ENCODE results near the gene CRYL1. TPM values are rescaled to one million over a fixed set of nuclear protein-coding genes. Genes with fewer than 3 reads are reported as not detected.
A peak's percentile ranks its signal among the peaks of the same experiment; 100 is the strongest.

The CRYL1 gene
- polyA plus RNA-seq, 3 donors = 35.0 to 70.2 (median 51.4) TPM

- peaks cover 0 to 2% (median 1%) of the 10 kb centered on the region in 3 donors for H3K27me3 Mint-ChIP-seq (ENCODE audit: low read depth in 3 of 3)
- no peak for DNase-seq
- Histone ChIP-seq H3K79me2 (ENCODE audit: insufficient read depth, low read length) (no peaks in the 10 kb centered on the region), H3K27ac (ENCODE audit: low read depth in 1 of 2, low read length in 2 of 2) (no peak overlapping the region), H3K27me3 (ENCODE audit: control insufficient read depth in 2 of 2, insufficient read depth in 2 of 2, low read length in 2 of 2) (no peaks in the 10 kb centered on the region), H3K4me3 (replicated peaks in 1 of 3; ENCODE audit: low read depth in 2 of 3, low read length in 3 of 3) (no peak overlapping the region), H3K36me3 (replicated peaks in 1 of 2; ENCODE audit: control insufficient read depth in 1 of 2, insufficient read depth in 2 of 2, low read length in 2 of 2) (peaks cover 0 to 1% of the 10 kb centered on the region in 2 donors), H4K20me1 (ENCODE audit: insufficient read depth, low read length) (no peaks in the 10 kb centered on the region), H3K9me3 (replicated peaks in 1 of 2; ENCODE audit: control insufficient read depth in 1 of 2, insufficient read depth in 1 of 2, low read length in 2 of 2) (peaks cover 0 to 8% of the 10 kb centered on the region in 2 donors), H3K4me1 (ENCODE audit: control insufficient read depth in 1 of 2, insufficient read depth in 2 of 2, low read length in 2 of 2) (no peaks in the 10 kb centered on the region), H3K9ac (ENCODE audit: insufficient read depth, low read length, poor library complexity, severe bottlenecking) (no peak overlapping the region), H2AFZ (ENCODE audit: insufficient read depth, low read depth, low read length, poor library complexity, severe bottlenecking) (no peak overlapping the region), H3K4me2 (replicated peaks; ENCODE audit: extremely low read depth, low read length, poor library complexity, severe bottlenecking) (no peak overlapping the region)
- H3K27ac Mint-ChIP-seq = peak overlapping the region in 1 of 7 donors; percentile 26
- H3K4me1 Mint-ChIP-seq = peaks cover 8% of the 10 kb centered on the region
- H3K9me3 Mint-ChIP-seq = peaks cover 2 to 8% (median 7%) of the 10 kb centered on the region in 7 donors
- intact Hi-C loops (cut with micrococcal nuclease) = no loop called here
- H3K4me3 Mint-ChIP-seq = no peak overlapping the region
- TF ChIP-seq CTCF (IDR thresholded peaks at IDR 0.05) = no peak
- peaks cover 30% of the 10 kb centered on the region in 2 donors for H3K36me3 Mint-ChIP-seq
- WGBS (ENCODE audit: insufficient coverage) = 90% methylated on average over 3 of the region's 4 CpGs
These were observed 95.4 kb downstream of the CRYL1 start for GRCh38 chr13:20430296-20430695.

- no peaks in the 10 kb centered on the region for H3K79me2 ChIP-seq (ENCODE audit: insufficient read depth, low read length)
- H3K4me3 Mint-ChIP-seq = no peak overlapping the region
These were observed 96.0 kb downstream of the CRYL1 start for GRCh38 chr13:20429682-20430081.

More at GRCh38 chr13:20429682-20430081, 96.0 kb downstream of the CRYL1 start:
- Mint-ChIP-seq H3K4me1 (peaks cover 8% of the 10 kb centered on the region), H3K9me3 (peaks cover 0 to 6% (median 4%) of the 10 kb centered on the region in 7 donors), H3K27ac (peak overlapping the region in 1 of 7 donors; percentile 26), H3K27me3 (ENCODE audit: low read depth in 3 of 3) (peaks cover 0 to 4% (median 2%) of the 10 kb centered on the region in 3 donors), H3K36me3 (peaks cover 31 to 36% of the 10 kb centered on the region in 2 donors)
- no peak overlapping the region for H2AFZ ChIP-seq (ENCODE audit: insufficient read depth, low read depth, low read length, poor library complexity, severe bottlenecking)
- H4K20me1 ChIP-seq (ENCODE audit: insufficient read depth, low read length) = no peaks in the 10 kb centered on the region
- DNase-seq = no peak
- intact Hi-C loops (cut with micrococcal nuclease) = no loop called here
- H3K27ac ChIP-seq (ENCODE audit: low read depth in 1 of 2, low read length in 2 of 2) = no peak overlapping the region
- peaks cover 0 to 2% of the 10 kb centered on the region in 2 donors for H3K9me3 ChIP-seq (replicated peaks in 1 of 2; ENCODE audit: control insufficient read depth in 1 of 2, insufficient read depth in 1 of 2, low read length in 2 of 2)
- H3K4me3 ChIP-seq (replicated peaks in 1 of 3; ENCODE audit: low read depth in 2 of 3, low read length in 3 of 3) = no peak overlapping the region
- no peak overlapping the region for H3K9ac ChIP-seq (ENCODE audit: insufficient read depth, low read length, poor library complexity, severe bottlenecking)
- 98% methylated on average over 8 of the region's 9 CpGs for WGBS (ENCODE audit: insufficient coverage)
- no peaks in the 10 kb centered on the region for H3K27me3 ChIP-seq (ENCODE audit: control insufficient read depth in 2 of 2, insufficient read depth in 2 of 2, low read length in 2 of 2)
- no peaks in the 10 kb centered on the region for H3K4me1 ChIP-seq (ENCODE audit: control insufficient read depth in 1 of 2, insufficient read depth in 2 of 2, low read length in 2 of 2)
- TF ChIP-seq CTCF (IDR thresholded peaks at IDR 0.05) = no peak
- H3K4me2 ChIP-seq (replicated peaks; ENCODE audit: extremely low read depth, low read length, poor library complexity, severe bottlenecking) = no peak overlapping the region
- peaks cover 0 to 7% of the 10 kb centered on the region in 2 donors for H3K36me3 ChIP-seq (replicated peaks in 1 of 2; ENCODE audit: control insufficient read depth in 1 of 2, insufficient read depth in 2 of 2, low read length in 2 of 2)
